HepG2 (cell line): ENCODE data around the gene EPHA2. TPM values are rescaled to one million over a fixed set of nuclear protein-coding genes. Genes with fewer than 3 reads are reported as not detected.
A peak's percentile ranks its signal among the peaks of the same experiment; 100 is the strongest.

Source experiments
- E2F5 ChIP-seq: sonication (generic); formaldehyde crosslinking; conservative IDR thresholded peaks from 2 replicates; pipeline ENCODE4 v1.4.0; 2020; ENCODE audit warnings: missing genetic modification reagents
- HNRNPL ChIP-seq: fragments of 200-400 bp; formaldehyde crosslinking; IDR thresholded peaks from 2 replicates; pipeline ENCODE4 v1.6.1; 2017; ENCODE audit warnings: mild to moderate bottlenecking, low read depth, low read length
- ISL2 ChIP-seq: sonication (generic); formaldehyde crosslinking; IDR thresholded peaks from 2 replicates; pipeline ENCODE4 v1.5.0; 2020; ENCODE audit warnings: missing genetic modification reagents
- NFE2L2 ChIP-seq: fragments of 150-350 bp; IDR thresholded peaks from 2 replicates; pipeline ENCODE4 v1.6.1; 2014; ENCODE audit warnings: low read length
- RARA ChIP-seq: IDR thresholded peaks from 2 replicates; pipeline ENCODE4 v1.6.1; 2016; ENCODE audit warnings: missing genetic modification reagents, missing compliant biosample characterization
- SNAPC4 ChIP-seq: sonication (generic); formaldehyde crosslinking; IDR thresholded peaks from 2 replicates; pipeline ENCODE4 v1.4.0; 2020; ENCODE audit warnings: mild to moderate bottlenecking, missing genetic modification reagents
- TAF1 ChIP-seq: sonication (generic); formaldehyde crosslinking; IDR thresholded peaks from 2 replicates; pipeline ENCODE4 v1.4.0; 2020; ENCODE audit warnings: missing genetic modification reagents
- U2AF2 ChIP-seq: fragments of 200-400 bp; formaldehyde crosslinking; IDR thresholded peaks from 2 replicates; pipeline ENCODE4 v1.6.1; 2017; ENCODE audit warnings: low read depth, mild to moderate bottlenecking, low read length
- ZFY ChIP-seq: sonication (generic); formaldehyde crosslinking; IDR thresholded peaks from 2 replicates; pipeline ENCODE4 v1.4.0; 2020; ENCODE audit warnings: missing genetic modification reagents
- ZNF142 ChIP-seq: sonication (generic); formaldehyde crosslinking; IDR thresholded peaks from 2 replicates; pipeline ENCODE4 v1.4.0; 2020; ENCODE audit warnings: missing genetic modification reagents
- ZNF263 ChIP-seq: sonication (generic); formaldehyde crosslinking; IDR thresholded peaks from 2 replicates; pipeline ENCODE4 v1.4.0; 2020; ENCODE audit warnings: missing genetic modification reagents
- ZNF569 ChIP-seq: sonication (generic); formaldehyde crosslinking; IDR thresholded peaks from 2 replicates; pipeline ENCODE4 v1.5.0; 2020; ENCODE audit warnings: mild to moderate bottlenecking, missing genetic modification reagents, moderate library complexity, borderline replicate concordance
- ZNF576 ChIP-seq: sonication (generic); formaldehyde crosslinking; IDR thresholded peaks from 2 replicates; pipeline ENCODE4 v1.4.0; 2020; ENCODE audit warnings: mild to moderate bottlenecking, missing genetic modification reagents
- ZNF687 ChIP-seq: sonication (generic); formaldehyde crosslinking; IDR thresholded peaks from 2 replicates; pipeline ENCODE4 v1.5.1; 2020; ENCODE audit warnings: mild to moderate bottlenecking, missing genetic modification reagents, moderate library complexity
- polyA plus RNA-seq, 8 experiments: library from polyadenylated mRNA; depleted of rRNA in 3 of 8; stranded (reverse) in 7 of 8; unstranded in 1 of 8; fragments of >200 nt; fragmentation: Illumina TruSeq in 4 of 8; extraction: Trizol in 4 of 8; gene quantifications; 2 replicates each; pipeline versions ENCODE4 v1.2.1 to v1.2.3, GENCODE V29; 2011 to 2016; ENCODE audit warnings: low read depth in 4 of 8, missing spikeins in 1 of 8, mixed read lengths in 1 of 8; ENCODE audit not compliant: insufficient read depth in 1 of 8
- total RNA-seq, 5 experiments: library from RNA; depleted of rRNA; stranded (reverse); fragments of >200 nt; fragmentation: Illumina TruSeq; extraction: Trizol; gene quantifications; 2 replicates each; pipeline ENCODE4 v1.2.3, GENCODE V29; 2016; ENCODE audit warnings: low read depth in 1 of 5

The EPHA2 gene
- total and polyA plus RNA-seq, 2 of the 13 experiments (the other 11 are each of a cell fraction or from before 2014, with no cell fraction given), result 33.6 to 53.6 TPM

- TF ChIP-seq E2F5 (CRISPR knock-in tag) (no peak), ZNF569 (CRISPR knock-in tag) (no peak), RARA (CRISPR knock-in tag) (no peak), ZNF142 (no peak), ZFY (peak; percentile 28; the same call in 1 of the 2 replicates), U2AF2 (no peak), ZNF687 (CRISPR knock-in tag) (peak; percentile 69), ZNF576 (CRISPR knock-in tag) (no peak), ISL2 (no peak), HNRNPL (0 out of 2 replicates have a peak, but pooled peaks have one; percentile 64), SNAPC4 (no peak), ZNF263 (CRISPR knock-in tag) (peak; percentile 85), TAF1 (CRISPR knock-in tag) (no peak), NFE2L2 (no peak)
Observed at GRCh38 chr1:16122350-16122881, 33.5 kb downstream of the EPHA2 start (continued).
